Measurements from ENCODE around the gene MAGI3.
A peak's percentile ranks its signal among the peaks of the same experiment; 100 is the strongest.
"Not testable (repeated sequence)": the region's sequence is repeated elsewhere in the genome, so short reads cannot be mapped to it uniquely, and the experiment has no call there.

Gene MAGI3

DNA sequence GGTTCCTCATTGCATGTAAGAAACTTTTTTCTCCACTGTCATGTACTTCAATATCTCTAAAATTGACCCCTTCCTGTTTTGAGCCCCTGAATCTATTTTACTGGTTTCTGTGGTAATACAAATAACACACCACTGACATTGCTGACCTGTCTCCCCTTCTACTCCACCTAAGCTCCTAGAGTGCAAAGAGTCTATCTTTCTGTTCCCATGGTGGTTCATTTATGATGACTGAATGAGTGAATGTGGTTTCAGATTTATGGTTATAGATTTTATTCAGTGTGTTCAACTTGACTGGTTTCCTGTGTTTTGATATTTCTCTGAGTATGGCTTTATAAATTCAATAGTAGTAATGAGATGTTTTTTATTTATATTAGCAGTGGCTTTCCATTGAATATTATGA, 127.7 kb downstream of the MAGI3 start:
- no peak for DNase-seq (ENCODE audit: low spot score)

DNA sequence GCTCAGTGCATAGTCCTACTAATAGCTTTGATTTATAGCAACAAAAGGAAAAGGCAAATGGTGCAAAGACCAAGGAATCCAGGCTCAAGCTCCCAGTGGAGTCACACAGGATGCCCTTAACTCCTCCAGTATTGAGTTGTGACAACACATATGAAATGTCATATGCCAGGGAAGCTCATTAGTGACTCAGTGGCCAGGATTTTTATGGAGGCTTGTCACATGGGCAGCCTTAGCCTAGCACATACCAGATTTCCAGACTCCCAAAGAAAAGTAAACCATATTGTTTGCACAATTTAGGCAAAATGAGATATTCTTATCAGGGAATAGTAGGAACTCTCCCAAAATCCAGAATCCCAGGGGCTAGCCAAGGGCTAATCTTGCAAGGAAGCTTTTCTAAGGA, 129.2 kb downstream of the MAGI3 start:
- DNase-seq (ENCODE audit: low spot score): peak; percentile 11

DNA sequence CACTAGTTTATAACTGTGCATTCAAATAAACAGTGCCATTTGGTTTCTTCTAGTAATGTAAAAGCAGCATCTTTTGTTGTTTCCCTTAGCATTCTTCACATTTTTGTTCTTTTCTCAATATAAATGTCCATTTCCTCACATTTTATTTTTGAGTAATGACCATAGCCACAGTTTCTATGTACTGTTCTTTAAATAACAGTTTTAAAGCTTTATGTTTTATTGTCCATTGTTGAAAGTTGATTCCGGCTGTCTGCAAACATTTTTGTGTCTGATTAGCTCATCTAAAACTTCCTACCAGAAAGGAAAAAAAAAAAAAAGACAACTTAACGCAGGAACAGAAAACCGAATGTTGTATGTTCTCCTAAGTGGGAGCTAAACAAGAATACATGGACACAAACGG, 139.7 kb downstream of the MAGI3 start:
- DNase-seq (ENCODE audit: low spot score): no peak

DNA sequence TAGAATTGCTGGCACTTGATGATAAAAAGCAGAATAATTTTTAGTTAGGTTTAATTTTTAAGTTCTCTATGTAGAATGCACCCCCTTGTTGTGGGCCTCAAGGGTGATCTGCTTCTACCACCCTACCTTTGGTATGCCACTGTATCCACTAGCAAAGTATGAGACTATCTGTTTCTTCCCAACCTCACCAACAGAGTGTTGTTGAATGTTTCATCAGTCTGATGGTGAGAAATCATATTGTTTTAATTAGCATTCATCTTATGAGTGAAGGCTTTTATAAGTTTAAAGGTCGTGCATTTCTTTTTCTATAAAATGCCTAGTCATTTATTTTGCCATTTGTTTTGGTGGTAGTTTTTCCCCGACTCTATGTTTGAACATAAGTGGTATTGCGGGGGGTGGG, 141.0 kb downstream of the MAGI3 start:
- peak; percentile 30 for DNase-seq (ENCODE audit: low spot score)

DNA sequence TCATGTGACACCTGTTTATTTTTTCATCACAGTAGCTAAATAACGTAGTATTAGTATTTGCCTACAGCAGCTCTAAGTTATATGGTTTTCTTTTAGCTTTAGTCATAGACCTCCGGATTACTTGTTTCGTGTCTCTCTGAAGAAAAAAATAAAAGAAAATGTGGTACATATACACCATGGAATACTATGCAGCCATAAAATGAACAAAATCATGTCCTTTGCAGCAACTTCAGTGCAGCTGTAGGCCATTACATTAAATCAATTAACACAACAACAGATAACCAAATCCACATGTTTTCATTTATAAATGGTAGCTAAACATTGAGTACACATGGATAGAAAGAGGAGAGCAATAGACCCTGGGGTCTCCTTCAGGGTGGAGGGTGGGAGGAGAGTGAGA, 142.7 kb downstream of the MAGI3 start:
- no peak for DNase-seq (ENCODE audit: low spot score)

DNA sequence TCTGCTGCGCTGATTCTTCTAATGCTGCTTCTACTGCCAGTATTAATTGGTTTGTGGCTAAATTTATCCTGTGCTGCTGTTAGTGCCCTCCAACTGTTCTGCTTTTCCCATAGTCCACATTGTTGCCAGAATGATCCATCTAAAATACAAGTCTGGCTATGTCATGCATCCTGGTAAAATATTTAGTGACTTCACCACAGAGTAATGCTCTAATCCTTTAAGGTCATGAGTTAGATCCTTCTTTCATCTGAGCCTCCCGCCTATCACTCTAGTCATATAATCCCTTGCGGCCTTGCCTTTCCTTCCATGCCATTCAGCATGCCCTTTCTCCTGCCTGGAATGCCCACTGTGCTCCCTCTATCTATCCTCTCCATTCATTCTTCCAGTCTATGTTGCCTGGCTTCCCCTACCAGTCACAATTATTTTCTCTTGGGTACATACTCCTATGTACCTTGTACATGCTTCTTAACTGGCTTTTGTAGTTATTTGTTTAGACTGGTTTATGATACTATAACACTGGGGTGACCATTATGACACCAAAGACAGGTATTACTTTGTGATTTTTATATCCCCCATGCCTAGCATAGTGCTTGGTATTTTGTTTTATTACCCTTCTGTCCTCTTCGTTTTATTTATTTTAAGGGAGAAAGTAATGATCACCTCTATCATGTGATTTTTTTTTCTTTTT, 144.0 kb downstream of the MAGI3 start:
- peak; percentile 47 for DNase-seq (ENCODE audit: low spot score)

DNA sequence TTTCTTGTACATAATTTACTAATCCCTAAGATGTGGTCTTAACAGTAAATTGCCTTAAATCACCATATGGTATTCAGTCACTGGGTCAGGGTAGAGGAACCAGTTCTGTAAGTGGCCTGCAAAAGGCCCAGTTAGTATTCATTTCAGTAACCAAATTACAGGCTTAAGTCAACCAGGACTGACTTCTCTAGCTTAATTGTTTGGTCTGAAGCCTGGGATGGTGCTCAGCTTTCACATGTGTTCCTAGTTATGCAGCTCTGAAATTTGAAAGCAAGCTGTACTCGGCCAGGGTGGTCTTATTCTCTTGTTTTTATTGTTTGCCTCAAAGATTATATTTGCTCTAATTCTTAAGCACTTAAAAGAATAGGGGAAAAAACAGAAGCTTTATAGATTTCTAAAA, 144.6 kb downstream of the MAGI3 start:
- DNase-seq (ENCODE audit: low spot score): peak; percentile 37

DNA sequence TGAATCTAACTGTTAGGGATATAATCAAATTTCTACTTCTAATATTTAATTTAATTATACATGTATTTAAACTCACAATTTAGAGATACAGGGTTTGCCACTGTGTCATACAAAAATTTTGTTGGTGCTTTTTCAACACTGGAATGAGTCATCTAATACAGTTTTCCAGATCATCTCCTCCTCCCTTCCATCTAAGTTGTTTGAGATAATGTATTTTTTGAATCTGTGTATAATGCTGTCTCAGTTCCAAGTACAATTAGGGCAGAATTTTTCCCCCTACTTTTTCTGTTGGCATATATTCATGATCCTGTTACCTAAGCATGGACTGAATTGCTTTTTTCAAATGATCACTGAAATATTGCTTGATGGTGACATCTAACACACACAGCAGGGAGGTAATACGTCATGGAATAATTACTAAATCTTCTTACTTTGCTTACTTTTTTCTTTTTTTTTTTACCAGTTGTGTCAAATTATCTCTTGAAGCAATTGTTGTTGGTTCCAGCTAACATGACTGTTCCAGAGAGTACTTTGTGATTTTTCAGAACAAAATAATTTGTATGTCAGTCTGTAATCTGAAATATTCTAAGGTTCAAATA, 146.0 kb downstream of the MAGI3 start:
- DNase-seq (ENCODE audit: low spot score): peak; percentile 30

DNA sequence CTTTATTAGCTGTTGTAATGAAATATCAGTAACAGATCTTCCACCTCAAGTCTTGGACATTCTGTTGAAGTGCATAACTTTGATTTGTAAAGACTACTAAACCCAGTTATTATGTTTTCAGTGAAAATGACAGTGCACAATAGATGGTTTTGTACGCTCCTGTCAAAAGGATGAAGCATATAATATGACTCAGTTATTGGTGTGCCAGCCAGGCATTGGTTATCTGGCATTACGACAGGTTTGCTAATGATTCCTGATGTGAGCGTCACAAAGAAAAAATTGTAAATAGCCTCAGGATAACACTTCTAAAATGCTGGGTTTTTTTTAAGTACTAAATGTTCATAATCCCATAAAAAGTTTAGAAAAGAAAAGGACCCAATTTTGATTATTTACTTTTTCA, 147.9 kb downstream of the MAGI3 start:
- peak; percentile 28 for DNase-seq (ENCODE audit: low spot score)

DNA sequence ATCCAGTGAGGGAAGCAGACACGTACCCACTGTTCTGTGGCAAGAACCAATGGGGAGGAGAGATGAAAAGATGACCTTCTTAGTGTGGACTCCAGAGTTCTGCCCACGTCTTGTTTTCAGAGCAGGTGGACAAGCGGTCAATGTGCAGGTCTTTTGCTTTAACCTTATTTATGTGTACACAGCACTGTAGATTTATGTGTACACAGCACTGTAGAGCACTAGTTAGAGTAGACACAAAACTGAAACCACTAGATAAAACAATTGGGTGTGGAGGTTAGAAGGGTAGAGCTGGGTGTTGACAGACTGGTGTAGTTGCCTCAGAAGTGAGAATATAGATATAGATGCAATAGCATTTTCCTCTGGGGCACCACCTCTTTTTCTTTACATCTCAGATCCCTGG, 150.0 kb downstream of the MAGI3 start:
- DNase-seq (ENCODE audit: low spot score): no peak

DNA sequence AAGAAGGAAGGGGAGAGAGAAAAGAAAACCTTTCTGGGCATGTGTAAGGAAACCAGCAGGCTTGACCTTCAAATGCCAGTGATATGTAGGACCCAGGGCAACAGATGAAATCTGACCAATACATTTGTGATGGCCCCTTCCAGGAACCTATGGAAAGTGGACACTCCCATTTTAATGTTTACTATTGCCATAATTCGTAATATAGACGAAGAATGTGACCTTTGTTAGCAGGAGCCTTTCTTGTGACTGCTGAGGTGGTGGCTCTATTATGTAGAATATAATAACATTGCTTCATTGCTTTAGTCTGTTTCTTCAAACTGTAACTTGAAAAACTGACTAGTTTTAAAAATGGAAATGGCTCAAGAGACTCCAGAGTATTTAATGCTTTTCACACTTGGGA, 150.8 kb downstream of the MAGI3 start:
- DNase-seq (ENCODE audit: low spot score): no peak

DNA sequence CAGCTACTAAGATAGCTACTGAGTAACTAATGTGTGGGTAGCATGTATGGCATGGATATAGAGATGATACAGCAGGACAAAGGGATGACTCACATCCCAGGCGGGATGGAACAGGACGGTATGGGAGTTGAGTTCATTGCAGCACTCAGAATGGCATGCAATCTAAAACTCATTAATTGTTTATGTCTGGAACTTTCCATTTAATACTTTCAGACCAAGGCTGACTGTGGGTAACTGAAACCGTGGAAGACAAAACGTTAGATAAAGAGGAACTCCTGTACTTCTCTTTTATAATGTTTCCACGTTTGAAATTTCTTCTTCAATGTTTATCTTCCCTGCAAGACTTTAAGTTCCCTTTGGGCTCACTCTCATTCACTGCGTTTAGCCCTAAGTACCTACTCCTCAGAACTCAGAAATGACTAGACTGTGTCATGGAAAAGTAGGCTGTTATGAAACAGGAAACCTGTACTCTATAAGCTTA, 151.9 kb downstream of the MAGI3 start:
- peak; percentile 59 for DNase-seq (ENCODE audit: low spot score)

DNA sequence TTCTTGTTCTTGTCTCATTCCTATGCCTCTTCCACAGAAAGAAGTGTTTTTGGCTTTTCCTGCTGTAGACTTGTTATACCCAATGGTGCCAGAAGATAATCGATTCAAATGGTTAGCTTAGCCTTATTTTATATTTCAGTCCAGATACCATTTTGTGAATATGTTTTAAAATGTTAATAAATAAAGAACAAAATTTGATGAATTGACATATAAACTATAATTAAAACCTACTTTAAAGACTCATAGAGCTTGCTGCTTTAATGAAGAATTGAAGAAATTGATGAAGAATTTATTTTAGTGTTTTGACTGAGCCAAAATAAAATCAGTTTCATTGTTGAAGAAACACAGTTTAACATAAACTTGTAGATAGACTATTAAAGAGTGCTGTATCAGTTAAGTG, 152.8 kb downstream of the MAGI3 start:
- DNase-seq (ENCODE audit: low spot score): no peak

DNA sequence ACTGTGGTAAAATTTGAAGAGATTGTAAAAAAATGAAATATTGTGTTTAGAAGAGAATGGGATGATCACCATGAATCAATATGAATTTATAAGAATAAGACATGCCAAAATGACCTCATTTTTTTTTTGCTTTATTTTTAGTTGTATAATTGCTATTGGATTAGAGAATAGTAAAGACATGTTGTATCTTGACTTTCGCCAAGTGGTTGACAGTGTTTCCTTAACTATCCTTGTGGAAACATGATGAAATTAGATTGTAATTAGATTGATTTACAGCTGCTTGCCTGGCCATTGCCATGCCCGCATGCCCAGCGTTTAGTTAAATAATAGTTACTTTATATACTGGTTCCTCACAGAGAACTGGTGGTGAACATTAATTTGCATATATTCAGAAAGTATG, 154.9 kb downstream of the MAGI3 start:
- DNase-seq (ENCODE audit: low spot score): no peak

DNA sequence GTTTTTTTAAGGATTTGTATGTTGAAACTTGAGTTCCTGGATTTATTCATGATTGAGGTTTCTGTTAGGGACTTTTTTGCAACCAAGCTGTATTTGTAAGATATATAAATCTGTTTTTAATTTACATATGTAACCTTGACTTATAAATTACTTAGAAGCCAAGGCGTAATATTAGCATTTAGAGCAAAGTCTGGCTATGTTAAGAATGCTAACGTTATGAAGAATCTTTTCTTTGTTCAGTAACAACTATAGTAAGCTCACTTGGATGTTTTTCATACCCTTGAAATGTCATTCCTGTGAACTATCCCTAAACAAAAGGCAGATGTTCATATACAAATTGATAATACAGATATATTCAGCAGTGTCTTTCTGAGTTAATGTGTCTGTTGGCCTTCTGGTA, 155.3 kb downstream of the MAGI3 start:
- no peak for DNase-seq (ENCODE audit: low spot score)

DNA sequence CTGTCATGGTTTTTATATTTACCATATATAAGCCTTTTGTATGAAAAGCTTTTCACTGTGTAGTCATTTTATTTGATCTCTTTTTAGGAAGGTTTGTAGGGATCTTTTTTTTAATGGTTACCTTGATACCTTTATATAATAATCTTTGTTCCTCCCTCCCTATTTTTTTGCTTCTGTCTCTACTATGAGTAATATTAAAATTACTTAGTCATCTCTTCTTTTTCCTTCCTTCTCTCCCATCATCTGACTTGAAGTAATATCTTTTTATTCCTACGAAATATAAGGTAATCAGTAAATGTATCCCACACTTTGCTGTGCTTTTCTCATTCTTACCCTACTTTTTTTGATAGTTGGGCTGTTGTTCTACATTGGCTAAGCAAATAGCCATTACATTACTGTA, 161.4 kb downstream of the MAGI3 start:
- DNase-seq (ENCODE audit: low spot score): no peak

DNA sequence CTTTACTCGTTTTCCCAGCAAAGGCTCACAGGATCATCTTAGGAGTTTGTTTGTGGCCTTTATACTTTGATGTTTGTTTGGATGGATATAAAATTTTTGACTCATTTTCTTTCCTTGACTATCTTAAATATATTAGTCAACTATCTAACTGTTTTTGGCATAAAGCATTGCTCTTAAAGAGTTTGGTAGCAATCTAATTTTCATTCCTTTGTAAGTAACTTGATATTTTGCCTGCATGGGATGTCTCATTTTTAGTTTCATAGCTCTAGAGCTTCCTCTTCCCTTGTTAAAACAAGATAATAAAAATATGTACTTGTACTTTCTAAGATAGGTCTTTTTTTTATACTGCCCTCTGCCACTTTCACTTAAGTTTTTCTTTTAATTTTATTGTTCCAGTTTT, 161.9 kb downstream of the MAGI3 start:
- no peak for DNase-seq (ENCODE audit: low spot score)

DNA sequence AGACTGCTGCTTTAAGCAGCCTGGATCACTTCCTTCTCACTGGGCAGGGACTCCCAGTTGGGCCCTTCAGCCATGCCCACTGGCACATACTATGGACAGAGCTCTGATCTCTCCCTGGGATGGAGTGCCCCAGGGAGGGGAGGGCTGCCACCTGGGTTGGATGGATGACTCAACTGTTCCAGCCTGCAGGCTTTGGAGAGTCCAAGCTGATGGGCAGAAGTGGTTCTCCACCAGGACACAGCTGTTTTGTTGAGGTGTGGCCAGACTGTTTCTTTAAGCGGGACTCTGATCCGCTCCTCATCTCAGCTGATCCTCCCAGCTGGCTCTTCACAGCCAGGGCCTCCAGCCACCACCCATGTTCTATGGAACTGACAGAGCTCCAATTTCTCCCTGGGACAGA, 166.9 kb downstream of the MAGI3 start:
- DNase-seq (ENCODE audit: low spot score): no peak

DNA sequence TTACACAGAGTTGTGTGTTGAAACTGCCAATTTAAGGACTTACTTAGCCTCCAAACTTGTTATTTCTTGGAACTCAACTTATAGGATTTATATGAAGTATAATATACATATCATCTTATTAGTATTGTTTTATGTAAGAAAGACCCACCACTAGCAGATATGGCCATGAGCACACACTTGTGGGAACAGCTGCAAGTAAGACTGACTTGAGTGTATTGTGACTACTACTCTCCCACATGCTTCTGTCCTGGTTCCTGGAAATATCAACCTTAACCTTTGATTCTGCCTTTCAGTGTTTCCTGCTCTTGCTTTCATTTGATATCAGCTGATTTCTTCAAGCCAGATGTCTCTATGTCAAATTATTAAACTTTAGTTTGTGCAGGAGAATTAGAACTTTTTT, 175.3 kb downstream of the MAGI3 start:
- DNase-seq (ENCODE audit: low spot score): no peak

DNA sequence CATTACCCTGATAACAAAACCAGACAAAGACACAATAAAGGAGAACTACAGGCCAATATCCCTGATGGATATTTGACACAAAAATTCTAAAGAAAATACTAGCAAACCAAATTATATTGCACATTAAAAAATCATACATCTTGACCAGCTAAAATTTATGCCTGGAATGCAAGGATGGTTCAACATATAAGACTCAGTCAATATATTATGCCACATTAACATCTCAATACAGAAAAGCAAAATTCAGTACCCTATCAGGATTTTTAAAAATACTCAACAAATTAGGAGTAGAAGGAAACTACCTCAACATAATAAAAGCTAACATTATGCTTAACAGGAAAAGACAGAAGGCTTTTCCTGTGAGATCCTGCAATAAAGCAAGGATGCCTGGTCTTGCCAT, 177.1 kb downstream of the MAGI3 start:
- DNase-seq (ENCODE audit: low spot score): no peak

DNA sequence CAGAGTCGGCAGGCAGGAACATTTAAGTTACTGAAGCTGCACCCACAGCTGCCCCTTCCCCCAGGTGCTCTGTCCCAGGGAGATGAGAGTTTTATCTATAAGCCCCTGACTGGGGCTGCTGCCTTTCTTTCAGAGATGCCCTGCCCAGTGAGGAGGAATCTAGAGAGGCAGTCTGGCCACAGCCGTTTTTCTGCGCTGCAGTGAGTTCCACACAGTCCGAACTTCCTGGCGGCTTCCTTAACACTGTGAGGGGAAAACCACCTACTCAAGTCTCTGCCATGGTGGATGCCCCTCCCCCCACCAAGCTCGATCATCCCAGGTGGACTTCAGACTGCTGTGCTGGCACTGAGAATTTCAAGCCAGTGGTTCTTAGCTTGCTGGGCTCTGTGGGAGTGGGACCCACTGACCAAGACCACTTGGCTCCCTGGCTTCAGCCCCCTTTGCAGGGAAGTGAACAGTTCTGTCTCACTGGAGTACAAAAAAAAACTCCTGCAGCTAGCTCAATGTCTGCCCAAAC, 185.5 kb downstream of the MAGI3 start:
- not testable (repeated sequence) for DNase-seq (ENCODE audit: low spot score)

DNA sequence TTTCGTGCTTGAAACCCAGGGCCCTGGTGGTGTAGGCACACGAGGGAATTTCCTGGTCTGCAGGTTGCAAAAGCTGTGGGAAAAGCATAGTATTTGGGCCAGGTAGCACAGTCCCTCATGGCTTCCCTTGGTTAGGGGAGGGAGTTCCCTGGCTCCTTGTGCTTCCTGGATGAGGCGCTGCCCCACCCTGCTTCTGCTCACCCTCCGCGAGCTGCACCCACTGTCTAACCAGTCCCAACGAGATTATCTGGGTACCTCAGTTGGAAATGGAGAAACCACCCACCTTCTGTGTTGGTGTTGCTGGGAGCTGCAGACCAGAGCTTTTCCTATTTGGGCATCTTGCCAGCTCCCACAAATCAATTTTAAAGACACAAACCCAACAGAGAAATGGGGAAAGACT, 186.0 kb downstream of the MAGI3 start:
- DNase-seq (ENCODE audit: low spot score): no peak

DNA sequence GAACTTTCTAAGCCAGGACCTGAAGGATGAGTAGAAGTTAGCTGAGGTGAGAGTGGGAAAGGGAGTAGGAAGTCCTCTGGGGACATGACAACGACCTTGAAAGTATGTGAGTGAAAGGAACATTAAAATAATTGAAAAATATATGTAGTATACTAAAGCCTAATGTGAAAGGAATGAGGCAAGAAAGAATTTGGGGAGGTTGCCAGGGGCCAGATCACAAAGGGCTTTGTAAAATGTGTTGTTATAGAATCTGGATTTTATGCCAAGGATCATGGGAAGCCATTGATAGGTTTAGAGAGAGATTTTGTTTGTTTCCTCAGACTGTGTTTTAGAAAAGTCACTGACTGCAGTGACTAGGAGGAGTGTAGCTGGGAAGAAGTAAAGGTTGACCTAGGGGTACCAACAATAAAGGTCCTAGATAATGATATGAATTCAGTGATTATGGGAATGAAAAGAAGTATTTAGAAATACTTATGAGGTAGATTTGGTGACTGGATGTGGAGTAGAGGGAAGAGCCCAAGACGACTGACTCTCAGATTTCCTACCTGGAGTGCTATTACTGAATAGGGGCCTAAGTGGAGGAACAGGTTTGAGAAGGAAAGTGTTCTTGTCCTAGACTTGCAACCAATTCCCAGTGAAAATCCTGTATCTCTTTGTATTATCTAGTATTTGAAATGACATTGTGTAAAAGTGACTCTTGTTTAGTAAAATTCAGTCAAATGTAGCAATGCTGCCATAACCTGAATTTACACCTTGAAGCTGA, 189.1 kb downstream of the MAGI3 start:
- no peak for DNase-seq (ENCODE audit: low spot score)

Measured in GM03348 (cell line).